LNCAP (cell line): ENCODE results near the gene PDE2A.

Source experiments
- CTCF ChIP-seq: fragments of 450-650 bp; IDR thresholded peaks from 2 replicates; pipeline ENCODE4 v1.5.1; 2017; ENCODE audit warnings: mild to moderate bottlenecking

PDE2A gene

DNA sequence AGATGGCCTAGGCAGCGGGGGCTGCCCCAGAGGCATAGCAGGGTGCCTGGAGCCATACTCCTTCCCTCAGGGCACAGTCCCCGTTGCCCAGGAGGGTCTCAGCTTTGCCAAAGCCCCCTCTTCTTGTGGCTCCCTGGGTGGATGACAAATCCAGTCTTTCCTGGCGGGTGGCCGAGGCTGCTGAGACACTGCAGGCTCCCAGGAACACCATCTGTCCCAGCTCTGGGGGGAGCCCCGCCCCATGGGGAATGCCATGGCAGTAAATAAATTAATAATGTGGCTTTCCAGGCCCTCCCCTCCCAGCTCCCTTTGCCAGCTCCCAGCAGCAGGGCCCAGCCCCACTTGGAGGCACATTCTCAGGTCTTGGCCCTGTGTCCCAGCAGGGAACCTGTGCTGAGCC is 45.0 kb downstream of the PDE2A start:
- no peak for TF ChIP-seq CTCF

DNA sequence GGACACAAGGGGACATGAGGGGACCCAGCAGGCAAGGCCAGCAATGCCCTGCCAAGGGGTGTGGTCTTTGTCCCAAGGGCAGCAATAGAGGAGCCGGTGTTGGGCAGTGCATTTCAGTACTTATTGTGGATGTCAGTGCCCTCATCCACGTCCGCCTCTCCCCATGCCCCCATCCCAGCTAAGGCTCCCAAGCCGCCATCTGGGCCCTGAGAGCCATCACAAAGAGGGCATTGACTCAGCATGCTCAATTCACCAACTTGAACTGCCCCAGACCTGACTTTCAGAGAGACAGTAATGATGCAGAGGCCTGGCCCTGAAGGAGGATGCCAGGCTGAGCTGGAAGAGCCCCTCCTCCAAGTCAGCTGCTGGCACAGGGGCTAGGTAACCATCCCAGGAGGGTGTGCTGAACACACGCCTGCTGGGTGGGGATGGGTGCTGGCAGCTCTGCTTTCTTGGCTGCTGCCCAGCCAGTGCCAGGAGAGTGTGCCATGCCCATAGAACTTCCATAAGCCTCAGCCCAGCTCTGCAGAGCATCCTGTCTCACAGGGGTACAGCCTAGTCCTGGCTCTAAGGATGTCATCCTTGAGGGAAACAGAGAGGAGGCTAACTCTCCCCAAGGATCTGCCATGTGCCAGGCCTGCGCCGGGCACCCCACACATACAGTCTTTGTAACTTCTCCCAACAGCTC is 46.5 kb downstream of the PDE2A start:
- TF ChIP-seq CTCF = no peak

GRCh38 chr11:72626414-72626936 is 47.7 kb downstream of the PDE2A start:
- no peak for TF ChIP-seq CTCF

- TF ChIP-seq CTCF = no peak
These were observed 48.4 kb downstream of the PDE2A start for GRCh38 chr11:72625691-72626413.

GRCh38 chr11:72624496-72625201 is 49.6 kb downstream of the PDE2A start:
- TF ChIP-seq CTCF = no peak

GRCh38 chr11:72623052-72623451 is 51.2 kb downstream of the PDE2A start:
- no peak for TF ChIP-seq CTCF

DNA sequence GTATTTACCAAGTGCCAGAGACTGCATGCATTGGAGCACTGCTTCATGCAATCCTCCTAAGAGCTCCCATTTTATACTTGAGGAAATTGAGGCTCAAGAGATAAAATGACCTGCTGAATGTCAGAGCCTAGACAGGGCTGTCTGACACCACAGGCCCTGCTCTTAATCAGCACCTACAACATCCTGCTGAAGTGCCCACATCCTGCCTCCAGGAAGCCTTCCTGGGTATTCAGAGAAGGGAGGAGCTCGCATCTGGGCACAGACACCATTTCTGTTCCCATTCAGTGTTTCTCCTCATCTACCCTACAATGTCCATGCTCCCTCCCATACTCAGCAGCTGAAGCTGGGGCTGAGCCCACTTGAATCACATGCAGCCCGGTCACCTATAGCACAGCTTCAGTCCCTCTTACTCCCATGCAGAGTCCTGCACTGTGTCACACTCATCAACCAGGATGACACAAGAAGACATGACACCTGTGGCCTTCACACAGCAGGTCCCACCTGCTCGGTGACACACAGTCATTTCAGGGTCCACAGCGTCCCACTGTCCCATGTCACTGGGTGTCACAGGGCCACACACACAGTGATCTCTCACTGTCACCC is 53.1 kb downstream of the PDE2A start:
- no peak for TF ChIP-seq CTCF
